Measurements from ENCODE around the gene ROBO4.

Gene ROBO4

GRCh38 chr11:124897674-124898262 is at the start of gene ROBO4:
Gene ROBO4, minus strand, starts transcription at chr11:124897865. Its CDS starts 70 bp downstream, at chr11:124897795.
- peak; percentile 41 for DNase-seq (ENCODE audit: low spot score)

GRCh38 chr11:124946735-124947141 is 49.1 kb upstream of the ROBO4 start:
- DNase-seq (ENCODE audit: low spot score), result no peak

GRCh38 chr11:124945826-124946225 is 48.2 kb upstream of the ROBO4 start:
- no peak for DNase-seq (ENCODE audit: low spot score)

GRCh38 chr11:124944565-124944964 is 46.9 kb upstream of the ROBO4 start:
- no peak for DNase-seq (ENCODE audit: low spot score)

- DNase-seq (ENCODE audit: low spot score), result no peak
Measured at GRCh38 chr11:124943741-124944140, 46.1 kb upstream of the ROBO4 start.

- DNase-seq (ENCODE audit: low spot score), result no peak
Measured at GRCh38 chr11:124943254-124943616, 45.6 kb upstream of the ROBO4 start.

- DNase-seq (ENCODE audit: low spot score), result no peak
Measured at GRCh38 chr11:124942466-124943253, 45.0 kb upstream of the ROBO4 start.

- no peak for DNase-seq (ENCODE audit: low spot score)
Measured at GRCh38 chr11:124941703-124942102, 44.0 kb upstream of the ROBO4 start.

- DNase-seq (ENCODE audit: low spot score), result no peak
Measured at GRCh38 chr11:124938970-124939369, 41.3 kb upstream of the ROBO4 start.

GRCh38 chr11:124938206-124938765 is 40.6 kb upstream of the ROBO4 start:
- no peak for DNase-seq (ENCODE audit: low spot score)

- no peak for DNase-seq (ENCODE audit: low spot score)
Measured at GRCh38 chr11:124937336-124937935, 39.8 kb upstream of the ROBO4 start.

- DNase-seq (ENCODE audit: low spot score), result no peak
Measured at GRCh38 chr11:124935548-124936514, 38.2 kb upstream of the ROBO4 start, which contains the start of gene HEPACAM. Gene HEPACAM, minus strand, starts transcription at chr11:124936047. Its CDS starts 41 bp downstream, at chr11:124936006.

GRCh38 chr11:124934862-124935547 is 37.3 kb upstream of the ROBO4 start:
- DNase-seq (ENCODE audit: low spot score), result no peak

GRCh38 chr11:124930799-124931198 is 33.1 kb upstream of the ROBO4 start:
- DNase-seq (ENCODE audit: low spot score), result no peak

- no peak for DNase-seq (ENCODE audit: low spot score)
Measured at GRCh38 chr11:124928942-124929665, 31.4 kb upstream of the ROBO4 start.

- DNase-seq (ENCODE audit: low spot score), result no peak
Measured at GRCh38 chr11:124923296-124923695, 25.6 kb upstream of the ROBO4 start.

GRCh38 chr11:124922831-124923230 is 25.2 kb upstream of the ROBO4 start:
- no peak for DNase-seq (ENCODE audit: low spot score)

GRCh38 chr11:124920870-124921609 is 23.4 kb upstream of the ROBO4 start:
- no peak for DNase-seq (ENCODE audit: low spot score)

- no peak for DNase-seq (ENCODE audit: low spot score)
Measured at GRCh38 chr11:124920356-124920755, 22.7 kb upstream of the ROBO4 start.

GRCh38 chr11:124919898-124920297 is 22.2 kb upstream of the ROBO4 start:
- no peak for DNase-seq (ENCODE audit: low spot score)
